ENCODE data around the gene TNNT2. TPM values are rescaled to one million over a fixed set of nuclear protein-coding genes. Genes with fewer than 3 reads are reported as not detected.
A peak's percentile ranks its signal among the peaks of the same experiment; 100 is the strongest.

The TNNT2 gene
- total and polyA plus RNA-seq, 4 donors = 0.17 to 0.28 (median 0.25) TPM; not detected in 1

- Histone ChIP-seq H3K4me1 (ENCODE audit: control insufficient read depth in 4 of 4, insufficient read depth in 4 of 4, low read length in 3 of 4) (peaks cover 7 to 18% (median 12%) of the 10 kb centered on the region in 4 donors), H3K27ac (ENCODE audit: low read depth in 1 of 2, low read length in 2 of 2) (no peak overlapping the region), H3K36me3 (ENCODE audit: control insufficient read depth in 4 of 4, insufficient read depth in 3 of 4, low read depth in 1 of 4, low read length in 3 of 4) (peaks cover 0 to 5% (median 1%) of the 10 kb centered on the region in 4 donors), H3K4me3 (ENCODE audit: low read depth in 1 of 3, low read length in 3 of 3) (no peak overlapping the region), H3K9me3 (ENCODE audit: control insufficient read depth in 4 of 4, low read length in 3 of 4) (no peaks in the 10 kb centered on the region), H3K27me3 (ENCODE audit: control insufficient read depth in 4 of 4, insufficient read depth in 4 of 4, low read length in 3 of 4) (no peaks in the 10 kb centered on the region), H3K9ac (ENCODE audit: low read depth in 1 of 2, low read length in 2 of 2) (no peak overlapping the region)
- TF ChIP-seq CTCF (IDR thresholded peaks at IDR 0.05; ENCODE audit: low read depth, low read length, missing input control) = peak; percentile 93
- TF ChIP-seq MAX (IDR thresholded peaks at IDR 0.05) = no peak
- TF ChIP-seq RAD21 (IDR thresholded peaks at IDR 0.05) = peak; percentile 82 to 91
- TF ChIP-seq RXRA (IDR thresholded peaks at IDR 0.05) = no peak
- WGBS = 30% methylated on average over 11 of the region's 11 CpGs
- peak; percentile 86 for DNase-seq (ENCODE audit: low spot score)
Observed at GRCh38 chr1:201408176-201408833, 30.8 kb upstream of the TNNT2 start.

- H3K9ac ChIP-seq (ENCODE audit: low read depth in 1 of 2, low read length in 2 of 2) = no peak overlapping the region
Observed at GRCh38 chr1:201406831-201407406, 29.4 kb upstream of the TNNT2 start.

More at GRCh38 chr1:201406831-201407406, 29.4 kb upstream of the TNNT2 start:
- Histone ChIP-seq H3K9me3 (ENCODE audit: control insufficient read depth in 4 of 4, low read length in 3 of 4) (no peaks in the 10 kb centered on the region), H3K4me3 (ENCODE audit: low read depth in 1 of 3, low read length in 3 of 3) (no peak overlapping the region), H3K4me1 (ENCODE audit: control insufficient read depth in 4 of 4, insufficient read depth in 4 of 4, low read length in 3 of 4) (peaks cover 7 to 22% (median 12%) of the 10 kb centered on the region in 4 donors), H3K27ac (ENCODE audit: low read depth in 1 of 2, low read length in 2 of 2) (no peak overlapping the region), H3K27me3 (ENCODE audit: control insufficient read depth in 4 of 4, insufficient read depth in 4 of 4, low read length in 3 of 4) (no peaks in the 10 kb centered on the region), H3K36me3 (ENCODE audit: control insufficient read depth in 4 of 4, insufficient read depth in 3 of 4, low read depth in 1 of 4, low read length in 3 of 4) (peaks cover 0 to 3% (median 0%) of the 10 kb centered on the region in 4 donors)
- no peak for DNase-seq (ENCODE audit: low spot score)
- TF ChIP-seq ATF3 (IDR thresholded peaks at IDR 0.05) (no peak), SP1 (IDR thresholded peaks at IDR 0.05) (no peak), MAX (IDR thresholded peaks at IDR 0.05) (no peak), ZBTB33 (IDR thresholded peaks at IDR 0.05) (no peak), FOXA2 (IDR thresholded peaks at IDR 0.05) (no peak), YY1 (IDR thresholded peaks at IDR 0.05) (no peak), JUND (IDR thresholded peaks at IDR 0.05) (no peak), TAF1 (conservative IDR thresholded peaks at IDR 0.05) (no peak), CTCF (IDR thresholded peaks at IDR 0.05; ENCODE audit: low read depth, low read length, missing input control) (no peak), FOXA1 (IDR thresholded peaks at IDR 0.05) (no peak), NR2F2 (IDR thresholded peaks at IDR 0.05) (no peak), RAD21 (IDR thresholded peaks at IDR 0.05) (no peak), EGR1 (IDR thresholded peaks at IDR 0.05; ENCODE audit: low read depth in 2 of 2) (no peak), HNF4A (conservative IDR thresholded peaks at IDR 0.05) (no peak), RXRA (IDR thresholded peaks at IDR 0.05) (no peak), REST (IDR thresholded peaks at IDR 0.05) (no peak), HNF4G (IDR thresholded peaks at IDR 0.05) (no peak), GABPA (IDR thresholded peaks at IDR 0.05 in 1 of 2, conservative IDR thresholded peaks at IDR 0.05 in 1 of 2) (no peak)
- 86% methylated on average over 8 of the region's 8 CpGs for WGBS
